AG08396 (cell line): ENCODE measurements around the gene ARRB2.
"Not testable (repeated sequence)": the region's sequence is repeated elsewhere in the genome, so short reads cannot be mapped to it uniquely, and the experiment has no call there.

Experiments used
- DNase-seq: peaks from one replicate; pipeline ENCODE4 v3.0.0; 2012; ENCODE audit warnings: low spot score, mixed read lengths

Gene ARRB2

GRCh38 chr17:4701116-4701515 is 9.3 kb upstream of the ARRB2 start:
- no peak for DNase-seq

DNA sequence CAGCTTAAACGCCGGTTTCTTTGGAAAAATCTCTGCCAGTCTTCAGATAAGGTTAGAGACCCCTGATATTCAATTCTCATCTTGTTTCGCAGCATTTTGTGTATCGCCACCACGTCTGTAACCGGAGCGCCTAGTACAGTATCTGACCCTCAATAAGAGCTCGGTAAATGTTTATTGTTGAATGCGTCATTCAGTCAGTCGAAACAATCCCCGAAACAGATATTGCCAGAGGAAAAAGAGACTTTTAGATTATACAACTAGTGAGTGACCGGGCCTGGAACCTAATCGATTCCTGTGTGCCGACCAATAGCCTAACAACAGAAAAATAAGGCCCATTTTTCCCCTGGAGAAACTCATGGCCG is 7.1 kb upstream of the ARRB2 start:
- DNase-seq = no peak

DNA sequence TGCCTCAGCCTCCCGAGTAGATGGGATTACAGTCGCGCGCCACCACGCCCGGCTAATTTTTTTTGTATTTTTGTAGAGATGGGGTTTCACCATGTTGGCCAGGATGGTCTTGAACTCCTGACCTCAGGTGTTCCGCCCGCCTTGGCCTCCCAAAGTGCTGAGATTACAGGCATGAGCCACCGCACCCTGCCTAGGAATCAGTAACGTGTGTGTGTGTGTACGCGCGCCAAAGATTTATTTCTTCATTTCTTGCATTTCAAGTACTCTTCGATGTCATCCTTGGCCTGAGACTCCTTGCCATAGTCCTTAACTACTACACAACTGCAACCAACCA is 5.9 kb upstream of the ARRB2 start:
- not testable (repeated sequence) for DNase-seq

- DNase-seq = no peak
These were observed 5.4 kb upstream of the ARRB2 start for GRCh38 chr17:4704991-4705390.

DNA sequence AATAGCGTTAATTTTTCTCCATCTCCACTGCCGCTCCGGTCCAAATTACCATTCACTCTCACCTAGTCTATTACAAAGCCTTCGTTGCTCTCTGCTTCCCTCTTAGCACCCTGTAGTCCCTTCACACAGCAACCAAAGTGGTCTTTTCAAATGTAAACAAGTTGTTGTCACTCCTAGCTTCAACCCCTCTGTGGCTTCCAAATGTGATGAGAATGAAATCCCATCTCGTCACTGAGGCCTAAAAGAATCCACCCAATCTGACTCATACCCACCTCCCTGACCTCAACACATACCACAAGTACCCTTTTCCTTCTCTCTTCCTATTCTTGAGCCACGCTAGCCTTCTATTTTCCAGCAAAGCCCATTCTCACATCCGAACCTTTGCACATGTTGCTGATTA is 4.3 kb upstream of the ARRB2 start:
- DNase-seq = peak; percentile 50

- DNase-seq = no peak
These were observed 2.0 kb upstream of the ARRB2 start for GRCh38 chr17:4708436-4708835.

DNA sequence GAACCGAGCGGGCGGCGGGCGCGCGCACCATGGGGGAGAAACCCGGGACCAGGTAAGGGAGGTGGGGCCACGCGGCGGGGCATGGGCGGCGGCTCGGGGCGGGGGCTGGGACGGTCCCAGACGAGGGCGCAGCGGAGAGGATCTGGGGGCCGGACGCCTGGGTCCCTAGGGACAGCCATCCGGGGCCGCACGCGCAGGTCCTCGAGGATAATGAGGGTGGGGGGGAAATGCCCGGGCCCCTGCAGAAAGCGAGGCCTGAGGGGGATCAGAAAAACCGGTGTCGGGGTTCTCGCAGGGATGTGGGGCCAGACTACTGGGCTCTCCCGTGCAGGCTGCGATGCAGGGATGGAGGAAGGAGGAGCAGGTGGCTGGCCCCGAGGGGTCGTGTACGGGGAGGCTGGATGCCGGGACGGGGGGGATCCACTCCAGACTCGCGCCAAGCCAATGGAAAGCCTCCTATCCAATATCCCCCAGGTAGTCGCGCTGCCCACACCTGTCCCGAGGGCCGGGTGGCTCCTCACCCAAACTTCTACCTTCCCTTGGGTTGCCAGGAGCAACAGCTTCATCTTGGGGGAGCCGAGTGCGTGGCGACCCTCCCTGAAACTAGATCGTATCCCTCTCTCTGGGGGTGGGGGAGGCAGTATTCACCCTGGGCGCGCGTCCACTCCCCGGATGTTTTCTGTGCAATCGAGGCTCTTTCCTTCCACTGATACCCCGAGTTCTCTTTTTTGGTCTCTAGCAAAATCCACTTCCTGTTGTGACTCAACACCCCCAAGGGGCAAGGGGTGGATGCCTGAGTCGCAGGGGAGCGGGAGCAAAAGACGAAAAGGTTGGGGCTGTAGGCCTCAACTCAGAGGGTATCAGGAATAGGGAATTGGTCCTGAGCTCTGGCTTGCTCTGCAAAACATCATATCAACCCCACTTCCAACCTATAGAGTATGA is 532 bp downstream of the ARRB2 start:
- DNase-seq = no peak

GRCh38 chr17:4711661-4712181 is 1.3 kb downstream of the ARRB2 start:
- DNase-seq = no peak

DNA sequence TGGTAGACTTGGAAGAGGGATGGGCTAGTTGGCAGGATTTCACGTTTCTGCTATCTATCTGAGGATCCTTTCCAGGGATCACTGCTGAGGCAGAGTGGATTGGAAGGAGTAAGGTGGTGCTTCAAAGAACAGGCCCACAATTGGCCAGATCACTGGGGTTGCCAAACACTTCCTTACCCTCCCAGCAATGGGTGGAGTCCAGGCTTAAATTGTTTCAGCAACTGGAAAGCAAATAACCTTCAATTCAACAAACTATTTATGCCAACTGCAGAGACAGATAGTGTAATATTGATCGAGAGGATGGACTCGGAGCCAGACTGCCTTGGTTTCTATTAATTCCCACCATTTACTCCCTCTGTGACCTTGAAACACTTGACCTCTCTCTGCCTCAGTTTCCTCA is 2.1 kb downstream of the ARRB2 start:
- no peak for DNase-seq

GRCh38 chr17:4714340-4715062 is 4.1 kb downstream of the ARRB2 start:
- not testable (repeated sequence) for DNase-seq

DNA sequence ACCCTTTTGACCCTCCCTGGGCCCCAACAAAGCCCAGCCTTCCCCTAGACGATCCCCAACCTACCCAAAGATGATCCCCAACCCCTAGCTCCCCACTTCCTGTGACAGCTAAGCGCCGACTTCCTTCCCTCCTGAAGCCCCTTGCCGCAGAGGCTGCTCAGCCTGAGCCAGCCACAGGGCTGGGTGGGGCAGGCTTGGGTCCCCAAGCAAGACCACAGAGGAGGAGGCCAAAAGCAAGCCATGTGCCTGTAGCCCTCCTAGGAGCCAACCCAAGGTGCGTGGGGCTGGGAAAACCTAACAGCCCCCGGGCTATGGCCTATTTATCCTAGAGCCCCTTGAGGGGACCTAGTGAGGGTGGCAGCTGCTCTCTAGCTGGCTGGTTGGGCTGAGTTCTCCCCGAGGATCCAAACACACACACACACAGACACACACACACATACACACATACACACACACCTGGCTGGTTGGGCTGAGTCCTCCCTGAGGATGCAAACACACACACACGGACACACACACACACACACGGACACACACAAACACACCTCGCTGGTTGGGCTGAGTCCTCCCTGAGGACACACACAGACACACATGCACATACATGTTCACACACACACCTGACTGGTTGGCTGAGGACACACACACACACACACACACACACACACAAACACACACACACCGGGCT is 4.8 kb downstream of the ARRB2 start:
- DNase-seq = no peak

DNA sequence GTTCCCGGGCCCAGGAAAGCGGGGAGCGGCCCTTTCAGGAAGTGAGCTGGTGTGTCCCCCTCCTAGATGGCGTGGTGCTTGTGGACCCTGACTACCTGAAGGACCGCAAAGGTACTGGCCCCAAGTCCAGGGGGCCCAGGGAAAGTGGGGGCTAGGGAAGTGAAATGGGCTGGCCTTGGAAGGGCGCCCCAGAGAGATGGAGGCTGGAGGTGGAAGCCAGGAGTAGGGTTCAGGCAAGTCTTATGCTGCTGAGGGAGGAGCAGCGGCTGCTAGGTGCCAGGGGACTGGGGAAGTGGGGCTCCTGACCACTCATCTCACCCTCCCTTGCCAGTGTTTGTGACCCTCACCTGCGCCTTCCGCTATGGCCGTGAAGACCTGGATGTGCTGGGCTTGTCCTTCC is 5.6 kb downstream of the ARRB2 start:
- no peak for DNase-seq

- DNase-seq = no peak
These were observed 7.4 kb downstream of the ARRB2 start for GRCh38 chr17:4717791-4718190.

- no peak for DNase-seq
These were observed 7.8 kb downstream of the ARRB2 start for GRCh38 chr17:4718276-4718675.

- no peak for DNase-seq
These were observed 8.7 kb downstream of the ARRB2 start for GRCh38 chr17:4719146-4719545.

DNA sequence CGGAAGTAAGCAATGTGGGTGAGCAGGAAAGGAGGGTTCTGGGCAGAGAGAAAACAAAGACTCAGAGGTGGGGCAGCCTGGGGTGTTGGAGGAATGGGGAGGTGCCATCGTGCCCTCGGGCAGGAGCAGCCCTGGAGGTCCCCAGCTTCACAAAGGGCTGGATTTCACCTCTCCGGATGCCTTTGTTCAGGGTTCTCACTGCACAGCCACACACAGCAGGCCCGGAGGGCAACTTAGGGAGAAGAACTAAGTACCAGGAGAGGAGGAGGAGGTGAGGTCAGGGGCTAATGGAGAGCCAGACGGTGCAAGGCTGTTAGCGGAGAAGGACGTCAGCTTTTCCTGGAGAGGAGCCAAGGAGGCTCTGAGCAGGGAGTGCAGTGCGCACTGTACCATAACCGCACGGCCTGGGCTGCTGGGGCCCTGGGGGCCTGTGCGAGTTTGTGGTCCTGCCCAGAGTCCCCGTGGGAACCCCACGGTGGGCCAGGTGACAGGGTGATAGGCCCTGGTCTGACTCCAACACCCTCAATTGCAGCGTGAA is 9.3 kb downstream of the ARRB2 start:
- DNase-seq = no peak

DNA sequence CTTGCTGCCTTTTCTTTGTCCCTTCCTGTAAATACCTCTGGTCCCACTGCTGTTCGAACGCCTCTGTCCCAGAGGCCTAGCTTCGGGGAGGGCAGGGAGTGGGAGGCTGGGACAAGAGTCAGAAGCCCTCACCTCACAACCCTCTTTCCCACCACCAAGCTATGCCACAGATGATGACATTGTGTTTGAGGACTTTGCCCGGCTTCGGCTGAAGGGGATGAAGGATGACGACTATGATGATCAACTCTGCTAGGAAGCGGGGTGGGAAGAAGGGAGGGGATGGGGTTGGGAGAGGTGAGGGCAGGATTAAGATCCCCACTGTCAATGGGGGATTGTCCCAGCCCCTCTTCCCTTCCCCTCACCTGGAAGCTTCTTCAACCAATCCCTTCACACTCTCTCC is 10.4 kb downstream of the ARRB2 start:
- DNase-seq = no peak

GRCh38 chr17:4721203-4722135 is 11.0 kb downstream of the ARRB2 start:
- peak; percentile 46 for DNase-seq

DNA sequence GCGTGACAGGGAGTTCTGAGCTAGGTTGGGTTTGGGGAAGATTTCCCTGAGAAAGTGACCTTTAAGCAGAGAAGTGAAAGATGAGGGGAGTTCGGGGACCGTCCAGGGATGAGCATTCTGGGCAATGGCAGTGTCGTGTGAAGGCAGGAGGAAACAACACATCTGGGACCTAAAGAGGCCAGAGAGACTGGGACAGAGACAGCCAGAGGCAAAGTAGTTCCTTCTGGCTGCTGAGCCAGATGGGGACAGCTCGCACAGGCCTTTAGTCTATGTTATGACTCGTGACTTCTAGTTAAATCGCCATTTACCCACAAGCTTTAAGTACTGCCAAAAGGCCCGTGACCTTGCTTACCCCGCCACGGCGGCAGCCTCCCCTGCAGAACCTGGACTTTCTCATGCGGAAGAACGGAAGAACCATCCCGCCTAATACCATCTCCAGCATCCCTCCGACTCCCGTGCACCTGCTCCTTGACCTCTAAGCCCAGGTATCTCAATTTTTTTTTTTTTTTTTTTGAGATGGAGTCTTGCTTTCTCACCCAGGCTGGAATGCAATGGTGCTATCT is 12.3 kb downstream of the ARRB2 start:
- no peak for DNase-seq

- no peak for DNase-seq
These were observed 14.2 kb downstream of the ARRB2 start for GRCh38 chr17:4724650-4725049.
